ENCODE data around the gene F3.

- TF ChIP-seq CTCF (IDR thresholded peaks at IDR 0.05) (no peak), POLR2A (IDR thresholded peaks at IDR 0.05) (no peak)
Observed at GRCh38 chr1:94519351-94519750, 22.2 kb downstream of the F3 start.

Measured in adrenal gland (tissue), 5 donors.